K562 (cell line): ENCODE measurements around the gene KMT2E. TPM values are rescaled to one million over a fixed set of nuclear protein-coding genes. Genes with fewer than 3 reads are reported as not detected.

Experiments used
- ATAC-seq: fragments of 200-7000 bp; cut with Tn5 transposase; 3 replicates; pipeline ENCODE4 v1.9.1; 2020; ENCODE audit warnings: moderate library complexity
- BruUV-seq: library from RNA; stranded (reverse); fragments of 400-500 nt; replicated peaks from 2 replicates; lab custom pipeline; 2021; lab: Mats Ljungman, UMichigan
- CTCF ChIA-PET: fragments of 300-600 bp; formaldehyde crosslinking; extraction: SDS; loops from one replicate; lab custom pipeline; 2021; ENCODE audit warnings: low intra/inter-chr PET ratio; lab: Yijun Ruan, JAX
- POLR2A ChIA-PET: fragments of 300-600, 350-650 bp; sonication (Branson Sonifier 250); formaldehyde crosslinking; extraction: SDS; loops from one replicate; lab custom pipeline; 2021; ENCODE audit warnings: antibody characterized with exemption, inconsistent platforms; lab: Yijun Ruan, JAX
- DNase-seq, 4 experiments: peaks; one replicate each; pipeline versions ENCODE4 v3.0.0 to v3.0.0-alpha.2; 2011 to 2018; ENCODE audit warnings: low spot score in 3 of 4, mixed read lengths in 3 of 4; ENCODE audit errors: extremely low read depth in 1 of 4
- FAIRE-seq: peaks from 2 replicates; lab custom pipeline; 2011; peaks lifted over from hg19 to GRCh38; lab: Jason Lieb, UNC
- H2AFZ ChIP-seq: 2 replicates; pipeline ENCODE4 v1.6.0; 2011; ENCODE audit warnings: low read depth, low read length, control low read depth, inconsistent platforms
- H3K27ac ChIP-seq: fragments of 200-600 bp; 3 replicates; pipeline ENCODE4 v1.8.0; 2011; ENCODE audit warnings: low read depth, mild to moderate bottlenecking, control low read depth, inconsistent platforms, low read length, moderate library complexity, mixed read lengths; ENCODE audit errors: extremely low read depth
- H3K27me3 ChIP-seq, 2 experiments: fragments of 300-600 bp in 1 of 2; 2 replicates in 1 of 2; 3 replicates in 1 of 2; pipeline versions ENCODE4 v1.6.0 to v1.8.0; 2011; ENCODE audit warnings: inconsistent platforms in 2 of 2, low read length in 2 of 2, mild to moderate bottlenecking in 1 of 2, mixed read lengths in 1 of 2, moderate library complexity in 1 of 2; ENCODE audit not compliant: control insufficient read depth in 2 of 2, insufficient read depth in 2 of 2
- H3K36me3 ChIP-seq: fragments of 300-600 bp; 3 replicates; pipeline ENCODE4 v1.8.0; 2011; ENCODE audit warnings: mild to moderate bottlenecking, low read length, inconsistent platforms; ENCODE audit not compliant: control insufficient read depth, insufficient read depth
- H3K4me1 ChIP-seq, 2 experiments: fragments of 200-600 bp in 1 of 2; replicated peaks in 1 of 2; 2 replicates in 1 of 2; 3 replicates in 1 of 2; pipeline versions ENCODE4 v1.5.1 to v1.8.0; 2011; ENCODE audit warnings: inconsistent platforms in 2 of 2, low read length in 2 of 2, mild to moderate bottlenecking in 1 of 2, mixed read lengths in 1 of 2, moderate library complexity in 1 of 2; ENCODE audit not compliant: control insufficient read depth in 2 of 2, insufficient read depth in 2 of 2
- H3K4me2 ChIP-seq: 2 replicates; pipeline ENCODE4 v1.6.1; 2011; ENCODE audit warnings: low read length, control low read depth, inconsistent platforms, mixed read lengths; ENCODE audit not compliant: insufficient read depth
- H3K4me3 ChIP-seq: fragments of 200-600 bp; sonication (generic), shearing (Covaris generic); 2 replicates; pipeline ENCODE4 v1.5.1; 2016; ENCODE audit warnings: control low read depth, inconsistent platforms
- H3K79me2 ChIP-seq: fragments of 200-600 bp; 3 replicates; pipeline ENCODE4 v1.8.0; 2011; ENCODE audit warnings: low read length, inconsistent platforms; ENCODE audit not compliant: control insufficient read depth, insufficient read depth
- H3K9ac ChIP-seq, 2 experiments: 2 replicates each; pipeline versions ENCODE4 v1.6.0 to v1.6.1; 2011; ENCODE audit warnings: low read depth in 2 of 2, low read length in 2 of 2, control low read depth in 1 of 2, inconsistent platforms in 1 of 2, mild to moderate bottlenecking in 1 of 2, mixed read lengths in 1 of 2; ENCODE audit not compliant: insufficient read depth in 1 of 2
- H3K9me1 ChIP-seq: one replicate; pipeline ENCODE4 v1.6.0; 2011; ENCODE audit warnings: inconsistent platforms, mild to moderate bottlenecking, low read length, moderate library complexity; ENCODE audit not compliant: control insufficient read depth, insufficient read depth
- H3K9me3 ChIP-seq: replicated peaks from 2 replicates; pipeline ENCODE4 v1.5.1; 2011; ENCODE audit warnings: low read depth, low read length, inconsistent platforms; ENCODE audit not compliant: control insufficient read depth, insufficient read depth
- H4K20me1 ChIP-seq: replicated peaks from 2 replicates; pipeline ENCODE4 v1.6.1; 2011; ENCODE audit warnings: low read length, inconsistent platforms, mixed read lengths; ENCODE audit not compliant: control insufficient read depth, insufficient read depth
- GATAD2B ChIP-seq: fragments of 450-650 bp; IDR thresholded peaks from 2 replicates; pipeline ENCODE4 v1.6.1; 2017; ENCODE audit warnings: mild to moderate bottlenecking, borderline replicate concordance
- MCM5 ChIP-seq: fragments of 450-650 bp; IDR thresholded peaks from 2 replicates; pipeline ENCODE4 v1.6.1; 2016; ENCODE audit warnings: low read depth
- MYBL2 ChIP-seq, 2 experiments: fragments of 450-650 bp in 1 of 2; sonication (generic) in 1 of 2; formaldehyde crosslinking in 1 of 2; IDR thresholded peaks; 2 replicates each; pipeline versions ENCODE4 v1.6.1 to v1.8.1; 2017 to 2022; ENCODE audit warnings: borderline replicate concordance in 1 of 2, inconsistent platforms in 1 of 2, low read depth in 1 of 2, mild to moderate bottlenecking in 1 of 2, missing genetic modification reagents in 1 of 2, moderate library complexity in 1 of 2
- ZEB2 ChIP-seq: fragments of 450-650 bp; IDR thresholded peaks from 2 replicates; pipeline ENCODE4 v1.6.1; 2016
- in situ Hi-C: fragments of 300-500 bp; cut with MboI; formaldehyde crosslinking; loops from 4 replicates; pipeline ENCODE4 v1.15.0; 2018; ENCODE audit warnings: inconsistent platforms, mixed read lengths
- intact Hi-C: fragments of 100-400 bp; cut with micrococcal nuclease; formaldehyde crosslinking; loops from 2 replicates; pipeline ENCODE4 v1.14.2; 2022
- polyA plus RNA-seq, 8 experiments: library from polyadenylated mRNA; depleted of rRNA in 4 of 8; stranded (reverse) in 5 of 8; unstranded in 3 of 8; fragments of >200 nt; fragmentation: Nextera tagmentation in 2 of 8; fragmentation: Illumina TruSeq in 1 of 8; extraction: Ambion mirVana in 2 of 8; extraction: Trizol in 1 of 8; gene quantifications; 2 replicates each; pipeline versions ENCODE4 v1.2.1 to v1.2.3, GENCODE V29; 2011 to 2014; ENCODE audit warnings: inconsistent platforms in 1 of 8, missing spikeins in 1 of 8
- total RNA-seq, 7 experiments: library from RNA; depleted of rRNA in 6 of 7; stranded (reverse); fragments of >200 nt in 6 of 7; fragmentation: Illumina TruSeq in 2 of 7; extraction: Trizol in 2 of 7; gene quantifications; 2 replicates each; pipeline versions ENCODE4 v1.2.1 to v1.2.3, GENCODE V29; 2011 to 2021; ENCODE audit warnings: low replicate concordance in 1 of 7
- TF ChIP-seq, protein P1 (sequence below): fragments of 250-450 bp; sonication (Bioruptor Pico); IDR thresholded peaks from 2 replicates; pipeline ENCODE4 v1.4.0; 2020; ENCODE audit warnings: mild to moderate bottlenecking, moderate library complexity, borderline replicate concordance

Gene KMT2E
- total and polyA plus RNA-seq, 9 of the 15 experiments (the other 6 are each of a cell fraction or from before 2014, with no cell fraction given) = 8.9 to 55.3 (median 38.1) TPM

GRCh38 chr7:105030447-105030846 lies 16.4 kb downstream of the KMT2E start:
- ATAC-seq = no peak
- H3K9me1 ChIP-seq = no peaks in the 10 kb centered on the region
- intact Hi-C loops = no loop called here
- no peaks in the 10 kb centered on the region for H3K9me3 ChIP-seq
- H3K27ac ChIP-seq = no peak overlapping the region
- TF ChIP-seq ZEB2 = no peak
- TF ChIP-seq, protein P1, sequence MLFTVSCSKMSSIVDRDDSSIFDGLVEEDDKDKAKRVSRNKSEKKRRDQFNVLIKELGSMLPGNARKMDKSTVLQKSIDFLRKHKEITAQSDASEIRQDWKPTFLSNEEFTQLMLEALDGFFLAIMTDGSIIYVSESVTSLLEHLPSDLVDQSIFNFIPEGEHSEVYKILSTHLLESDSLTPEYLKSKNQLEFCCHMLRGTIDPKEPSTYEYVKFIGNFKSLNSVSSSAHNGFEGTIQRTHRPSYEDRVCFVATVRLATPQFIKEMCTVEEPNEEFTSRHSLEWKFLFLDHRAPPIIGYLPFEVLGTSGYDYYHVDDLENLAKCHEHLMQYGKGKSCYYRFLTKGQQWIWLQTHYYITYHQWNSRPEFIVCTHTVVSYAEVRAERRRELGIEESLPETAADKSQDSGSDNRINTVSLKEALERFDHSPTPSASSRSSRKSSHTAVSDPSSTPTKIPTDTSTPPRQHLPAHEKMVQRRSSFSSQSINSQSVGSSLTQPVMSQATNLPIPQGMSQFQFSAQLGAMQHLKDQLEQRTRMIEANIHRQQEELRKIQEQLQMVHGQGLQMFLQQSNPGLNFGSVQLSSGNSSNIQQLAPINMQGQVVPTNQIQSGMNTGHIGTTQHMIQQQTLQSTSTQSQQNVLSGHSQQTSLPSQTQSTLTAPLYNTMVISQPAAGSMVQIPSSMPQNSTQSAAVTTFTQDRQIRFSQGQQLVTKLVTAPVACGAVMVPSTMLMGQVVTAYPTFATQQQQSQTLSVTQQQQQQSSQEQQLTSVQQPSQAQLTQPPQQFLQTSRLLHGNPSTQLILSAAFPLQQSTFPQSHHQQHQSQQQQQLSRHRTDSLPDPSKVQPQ = 0 out of 2 replicates have a peak, but pooled peaks have one; percentile 24
- no peak for TF ChIP-seq MCM5
- no peak for TF ChIP-seq MYBL2 (IDR thresholded peaks at IDR 0.05; ENCODE audit: low read depth)
- TF ChIP-seq MYBL2 (CRISPR knock-in tag; IDR thresholded peaks at IDR 0.05; ENCODE audit: borderline replicate concordance) = no peak
- TF ChIP-seq GATAD2B = no peak
- H3K9ac ChIP-seq = no peak overlapping the region
- no peaks in the 10 kb centered on the region for H3K27me3 ChIP-seq
- H3K4me1 ChIP-seq = peaks cover 7 to 17% of the 10 kb centered on the region in 2 experiments; a peak in 3 of 5 replicates
- peaks cover 50% of the 10 kb centered on the region for H4K20me1 ChIP-seq
- FAIRE-seq = no peak
- no peak overlapping the region for H3K4me3 ChIP-seq
- H2AFZ ChIP-seq = no peak overlapping the region
- H3K36me3 ChIP-seq = peaks cover 5% of the 10 kb centered on the region; the same call in 2 of the 3 replicates
- H3K4me2 ChIP-seq = no peak overlapping the region
- in situ Hi-C loops = no loop called here
- no TSS peak for BruUV-seq
- ChIA-PET POLR2A (interaction anchor here (6.6 kb wide), 1 partner anchor 15 kb away, joined by 144 read pairs; the partner anchor contains the start of gene KMT2E), CTCF (no interaction called here)
- H3K79me2 ChIP-seq = peaks cover 98% of the 10 kb centered on the region
- no peak for DNase-seq
